Peyer's patch (tissue), 4 donors: ENCODE results near the gene RPS3A. TPM values are rescaled to one million over a fixed set of nuclear protein-coding genes. Genes with fewer than 3 reads are reported as not detected.
"Not testable (repeated sequence)": the region's sequence is repeated elsewhere in the genome, so short reads cannot be mapped to it uniquely, and the experiment has no call there.

ENCODE experiments used
- DNase-seq, 3 donors: peaks; one replicate each; pipeline ENCODE4 v3.0.0-alpha.2; 2017 to 2019
- H3K27ac ChIP-seq, 4 donors: fragments of 200-600 bp; sonication (generic); one replicate each; pipeline ENCODE4 v1.5.1; 2016 to 2019
- H3K27me3 ChIP-seq, 2 donors: fragments of 200-600 bp; sonication (generic); one replicate each; pipeline ENCODE4 v1.5.1; 2019
- H3K36me3 ChIP-seq, 3 donors: fragments of 200-600 bp; sonication (generic); one replicate each; pipeline ENCODE4 v1.5.1; 2016 to 2019
- H3K4me1 ChIP-seq, 4 donors: fragments of 200-600 bp; sonication (generic); one replicate each; pipeline ENCODE4 v1.5.1; 2016 to 2019
- H3K4me3 ChIP-seq, 4 donors: fragments of 200-600 bp; sonication (generic); 1 replicate in 3 of 4; 2 replicates in 1 of 4; pipeline ENCODE4 v1.5.1; 2016 to 2019; ENCODE audit warnings: mild to moderate bottlenecking in 1 of 4
- H3K9me3 ChIP-seq, 4 donors: fragments of 200-600 bp; sonication (generic); one replicate each; pipeline ENCODE4 v1.5.1; 2016 to 2019; ENCODE audit warnings: mild to moderate bottlenecking in 1 of 4
- CTCF ChIP-seq, 6 experiments: fragments of 450-650 bp in 4 of 6; fragments of 200-600 bp in 2 of 6; sonication (generic) in 1 of 6; IDR thresholded peaks; one replicate each; pipeline ENCODE4 v1.5.1; 2017 to 2019; ENCODE audit warnings: antibody characterized with exemption in 6 of 6, mild to moderate bottlenecking in 3 of 6, moderate library complexity in 1 of 6
- POLR2A ChIP-seq, 2 donors: fragments of 450-650 bp; IDR thresholded peaks; one replicate each; pipeline ENCODE4 v1.5.1; 2017; ENCODE audit warnings: antibody characterized with exemption in 2 of 2, mild to moderate bottlenecking in 2 of 2, moderate library complexity in 2 of 2
- total RNA-seq, 4 donors: library from RNA; depleted of rRNA; stranded (reverse); fragments of >200 nt; gene quantifications; one replicate each; pipeline ENCODE4 v1.1.0, GENCODE V29; 2016

Gene RPS3A
- 1,000 to 10,000 TPM in 2 of 4 donors, 100 to 1,000 TPM in 2; 879 to 3,561 (median 1,074) TPM for total RNA-seq

- Histone ChIP-seq H3K36me3 (peaks cover 0 to 32% (median 0%) of the 10 kb centered on the region in 3 donors), H3K4me3 (peak within 1 kb of the TSS; percentile 61 to 84 (median 82)), H3K9me3 (no peaks in the 10 kb centered on the region), H3K4me1 (peaks cover 0 to 16% (median 3%) of the 10 kb centered on the region in 4 donors), H3K27me3 (no peaks in the 10 kb centered on the region), H3K27ac (peak within 1 kb of the TSS; percentile 86 to 92 (median 88))
- TF ChIP-seq CTCF (IDR thresholded peaks at IDR 0.05) (peak; percentile 51 to 88 (median 76)), POLR2A (IDR thresholded peaks at IDR 0.05) (peak; percentile 32 to 66)
- DNase-seq, result peak; percentile 94 to 99 (median 98)
Observed at GRCh38 chr4:151099229-151099975, at the start of gene RPS3A. Gene RPS3A, plus strand, starts transcription at chr4:151099628. Its CDS starts 25 bp downstream, at chr4:151099653.

GRCh38 chr4:151052785-151053184 lies 46.6 kb upstream of the RPS3A start:
- no peak for DNase-seq
- no peaks in the 10 kb centered on the region for H3K4me1 ChIP-seq
- no peaks in the 10 kb centered on the region for H3K36me3 ChIP-seq
- no peaks in the 10 kb centered on the region for H3K27me3 ChIP-seq
- H3K9me3 ChIP-seq, result no peaks in the 10 kb centered on the region
- TF ChIP-seq CTCF (IDR thresholded peaks at IDR 0.05) (no peak), POLR2A (IDR thresholded peaks at IDR 0.05) (no peak)
- no peak overlapping the region for H3K27ac ChIP-seq
- no peak overlapping the region for H3K4me3 ChIP-seq

- Histone ChIP-seq H3K27me3 (no peaks in the 10 kb centered on the region), H3K9me3 (no peaks in the 10 kb centered on the region), H3K4me1 (no peaks in the 10 kb centered on the region), H3K4me3 (no peak overlapping the region), H3K27ac (no peak overlapping the region), H3K36me3 (no peaks in the 10 kb centered on the region)
- TF ChIP-seq POLR2A (IDR thresholded peaks at IDR 0.05) (no peak), CTCF (IDR thresholded peaks at IDR 0.05) (no peak)
- no peak for DNase-seq
Observed at GRCh38 chr4:151055539-151055938, 43.9 kb upstream of the RPS3A start.

GRCh38 chr4:151063143-151063542 lies 36.3 kb upstream of the RPS3A start:
- not testable (repeated sequence) for H3K36me3 ChIP-seq, H3K4me3 ChIP-seq, H3K27ac ChIP-seq, DNase-seq, H3K4me1 ChIP-seq, H3K27me3 ChIP-seq, H3K9me3 ChIP-seq

GRCh38 chr4:151067316-151067970 lies 32.0 kb upstream of the RPS3A start:
- no peaks in the 10 kb centered on the region for H3K4me1 ChIP-seq
- H3K4me3 ChIP-seq, result no peak overlapping the region
- H3K27ac ChIP-seq, result no peak overlapping the region
- no peaks in the 10 kb centered on the region for H3K36me3 ChIP-seq
- TF ChIP-seq CTCF (IDR thresholded peaks at IDR 0.05), result no peak
- no peak for TF ChIP-seq POLR2A (IDR thresholded peaks at IDR 0.05)
- H3K27me3 ChIP-seq, result no peaks in the 10 kb centered on the region
- no peak for DNase-seq
- H3K9me3 ChIP-seq, result no peaks in the 10 kb centered on the region

- H3K27me3 ChIP-seq, result no peaks in the 10 kb centered on the region
- no peak for DNase-seq
- TF ChIP-seq CTCF (IDR thresholded peaks at IDR 0.05) (no peak), POLR2A (IDR thresholded peaks at IDR 0.05) (no peak)
- no peaks in the 10 kb centered on the region for H3K4me1 ChIP-seq
- H3K9me3 ChIP-seq, result no peaks in the 10 kb centered on the region
- no peak overlapping the region for H3K4me3 ChIP-seq
- H3K36me3 ChIP-seq, result no peaks in the 10 kb centered on the region
- no peak overlapping the region for H3K27ac ChIP-seq
Observed at GRCh38 chr4:151074416-151074916, 25.0 kb upstream of the RPS3A start.

GRCh38 chr4:151077978-151078377 lies 21.4 kb upstream of the RPS3A start:
- not testable (repeated sequence) for H3K4me1 ChIP-seq, DNase-seq, H3K36me3 ChIP-seq, H3K27ac ChIP-seq, H3K9me3 ChIP-seq, H3K27me3 ChIP-seq, H3K4me3 ChIP-seq
